Measurements from ENCODE around the gene EPB41L5. TPM values are rescaled to one million over a fixed set of nuclear protein-coding genes. Genes with fewer than 3 reads are reported as not detected.

Gene EPB41L5
- total and polyA plus RNA-seq, 9 of the 15 experiments (the other 6 are each of a cell fraction or from before 2014, with no cell fraction given): 2.3 to 14.1 (median 8.2) TPM

DNA sequence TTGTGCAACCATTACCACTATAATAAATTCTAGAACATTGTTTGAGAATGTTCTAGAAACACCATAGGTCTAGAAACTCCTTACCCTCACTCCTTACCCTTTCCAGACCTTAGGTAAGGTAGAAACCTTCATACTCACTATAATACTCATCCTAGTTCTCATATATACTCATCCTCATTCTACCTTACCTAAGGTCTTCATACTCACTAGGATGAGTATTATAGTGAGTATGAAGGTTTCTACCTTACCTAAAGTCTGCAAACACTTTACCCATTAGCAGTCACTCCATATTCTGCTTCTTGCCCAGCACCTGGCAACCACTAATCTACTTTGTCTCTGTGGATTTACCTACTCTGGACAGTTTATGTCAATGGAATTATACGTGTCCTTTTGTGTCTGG, 135.4 kb downstream of the EPB41L5 start:
- no peaks in the 10 kb centered on the region for H3K36me3 ChIP-seq (ENCODE audit: control insufficient read depth, insufficient read depth, low read length)
- no peaks in the 10 kb centered on the region for H3K9me3 ChIP-seq (replicated peaks; ENCODE audit: control insufficient read depth, insufficient read depth, low read depth, low read length)
- ChIA-PET POLR2A (no interaction called here), CTCF (ENCODE audit: low intra/inter-chr PET ratio) (no interaction called here)
- ATAC-seq (no peak), DNase-seq (ENCODE audit: extremely low read depth in 1 of 4, low spot score in 3 of 4) (no peak), FAIRE-seq (no peak)
- TF ChIP-seq FUS (optimal IDR thresholded peaks at IDR 0.05; ENCODE audit: low read depth, low read length) (no peak), CEBPG (CRISPR knock-in tag; IDR thresholded peaks at IDR 0.05) (no peak), CEBPG (tag; conservative IDR thresholded peaks at IDR 0.05 in 1 of 2, IDR thresholded peaks at IDR 0.05 in 1 of 2) (no peak), ZNF274 (IDR thresholded peaks at IDR 0.05; ENCODE audit: borderline replicate concordance, low read depth, low read length) (no peak), FOXK2 (conservative IDR thresholded peaks at IDR 0.05 in 1 of 2, IDR thresholded peaks at IDR 0.05 in 1 of 2; ENCODE audit: low read depth in 2 of 2) (no peak), KLF13 (tag; IDR thresholded peaks at IDR 0.05; ENCODE audit: borderline replicate concordance, low read depth) (no peak), BRD4 (IDR thresholded peaks at IDR 0.05) (no peak), TCF3 (CRISPR knock-in tag; IDR thresholded peaks at IDR 0.05) (no peak), HLTF (IDR thresholded peaks at IDR 0.05) (no peak), ZNF589 (CRISPR knock-in tag; IDR thresholded peaks at IDR 0.05; ENCODE audit: low read depth) (no peak), ZNF699 (CRISPR knock-in tag; IDR thresholded peaks at IDR 0.05; ENCODE audit: insufficient replicate concordance) (no peak), RBM17 (IDR thresholded peaks at IDR 0.05; ENCODE audit: borderline replicate concordance, low read depth, low read length) (no peak)
- TF ChIP-seq, protein P1, sequence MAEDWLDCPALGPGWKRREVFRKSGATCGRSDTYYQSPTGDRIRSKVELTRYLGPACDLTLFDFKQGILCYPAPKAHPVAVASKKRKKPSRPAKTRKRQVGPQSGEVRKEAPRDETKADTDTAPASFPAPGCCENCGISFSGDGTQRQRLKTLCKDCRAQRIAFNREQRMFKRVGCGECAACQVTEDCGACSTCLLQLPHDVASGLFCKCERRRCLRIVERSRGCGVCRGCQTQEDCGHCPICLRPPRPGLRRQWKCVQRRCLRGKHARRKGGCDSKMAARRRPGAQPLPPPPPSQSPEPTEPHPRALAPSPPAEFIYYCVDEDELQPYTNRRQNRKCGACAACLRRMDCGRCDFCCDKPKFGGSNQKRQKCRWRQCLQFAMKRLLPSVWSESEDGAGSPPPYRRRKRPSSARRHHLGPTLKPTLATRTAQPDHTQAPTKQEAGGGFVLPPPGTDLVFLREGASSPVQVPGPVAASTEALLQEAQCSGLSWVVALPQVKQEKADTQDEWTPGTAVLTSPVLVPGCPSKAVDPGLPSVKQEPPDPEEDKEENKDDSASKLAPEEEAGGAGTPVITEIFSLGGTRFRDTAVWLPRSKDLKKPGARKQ (CRISPR knock-in tag; IDR thresholded peaks at IDR 0.05): no peak
- TF ChIP-seq, protein P2, sequence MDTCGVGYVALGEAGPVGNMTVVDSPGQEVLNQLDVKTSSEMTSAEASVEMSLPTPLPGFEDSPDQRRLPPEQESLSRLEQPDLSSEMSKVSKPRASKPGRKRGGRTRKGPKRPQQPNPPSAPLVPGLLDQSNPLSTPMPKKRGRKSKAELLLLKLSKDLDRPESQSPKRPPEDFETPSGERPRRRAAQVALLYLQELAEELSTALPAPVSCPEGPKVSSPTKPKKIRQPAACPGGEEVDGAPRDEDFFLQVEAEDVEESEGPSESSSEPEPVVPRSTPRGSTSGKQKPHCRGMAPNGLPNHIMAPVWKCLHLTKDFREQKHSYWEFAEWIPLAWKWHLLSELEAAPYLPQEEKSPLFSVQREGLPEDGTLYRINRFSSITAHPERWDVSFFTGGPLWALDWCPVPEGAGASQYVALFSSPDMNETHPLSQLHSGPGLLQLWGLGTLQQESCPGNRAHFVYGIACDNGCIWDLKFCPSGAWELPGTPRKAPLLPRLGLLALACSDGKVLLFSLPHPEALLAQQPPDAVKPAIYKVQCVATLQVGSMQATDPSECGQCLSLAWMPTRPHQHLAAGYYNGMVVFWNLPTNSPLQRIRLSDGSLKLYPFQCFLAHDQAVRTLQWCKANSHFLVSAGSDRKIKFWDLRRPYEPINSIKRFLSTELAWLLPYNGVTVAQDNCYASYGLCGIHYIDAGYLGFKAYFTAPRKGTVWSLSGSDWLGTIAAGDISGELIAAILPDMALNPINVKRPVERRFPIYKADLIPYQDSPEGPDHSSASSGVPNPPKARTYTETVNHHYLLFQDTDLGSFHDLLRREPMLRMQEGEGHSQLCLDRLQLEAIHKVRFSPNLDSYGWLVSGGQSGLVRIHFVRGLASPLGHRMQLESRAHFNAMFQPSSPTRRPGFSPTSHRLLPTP (IDR thresholded peaks at IDR 0.05; ENCODE audit: borderline replicate concordance, extremely low read depth, insufficient read length): no peak
- TF ChIP-seq, protein P3, sequence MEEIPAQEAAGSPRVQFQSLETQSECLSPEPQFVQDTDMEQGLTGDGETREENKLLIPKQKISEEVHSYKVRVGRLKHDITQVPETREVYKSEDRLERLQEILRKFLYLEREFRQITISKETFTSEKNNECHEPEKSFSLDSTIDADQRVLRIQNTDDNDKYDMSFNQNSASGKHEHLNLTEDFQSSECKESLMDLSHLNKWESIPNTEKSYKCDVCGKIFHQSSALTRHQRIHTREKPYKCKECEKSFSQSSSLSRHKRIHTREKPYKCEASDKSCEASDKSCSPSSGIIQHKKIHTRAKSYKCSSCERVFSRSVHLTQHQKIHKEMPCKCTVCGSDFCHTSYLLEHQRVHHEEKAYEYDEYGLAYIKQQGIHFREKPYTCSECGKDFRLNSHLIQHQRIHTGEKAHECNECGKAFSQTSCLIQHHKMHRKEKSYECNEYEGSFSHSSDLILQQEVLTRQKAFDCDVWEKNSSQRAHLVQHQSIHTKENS (CRISPR knock-in tag; IDR thresholded peaks at IDR 0.05): no peak
- no peaks in the 10 kb centered on the region for H4K20me1 ChIP-seq (replicated peaks; ENCODE audit: control insufficient read depth, insufficient read depth, low read length)
- 27% methylated on average over 1 of the region's 1 CpG for WGBS (ENCODE audit: insufficient coverage, low coverage, missing lambda C conversion rate)
- intact Hi-C loops (cut with micrococcal nuclease) (no loop called here), in situ Hi-C loops (cut with MboI) (no loop called here)
- no TSS peak for BruUV-seq (replicated peaks)
- H3K4me1 ChIP-seq (replicated peaks in 1 of 2; ENCODE audit: control insufficient read depth in 2 of 2, insufficient read depth in 2 of 2, low read length in 2 of 2): no peaks in the 10 kb centered on the region
- H3K4me3 ChIP-seq: no peak overlapping the region
- no peaks in the 10 kb centered on the region for H3K27me3 ChIP-seq (ENCODE audit: control insufficient read depth in 2 of 2, insufficient read depth in 2 of 2, low read length in 2 of 2)
- no peaks in the 10 kb centered on the region for H3K9me1 ChIP-seq (ENCODE audit: control insufficient read depth, insufficient read depth, low read length)
- H3K79me2 ChIP-seq (ENCODE audit: control insufficient read depth, insufficient read depth, low read length): no peaks in the 10 kb centered on the region
- no peak overlapping the region for H3K9ac ChIP-seq (ENCODE audit: insufficient read depth in 1 of 2, low read depth in 2 of 2, low read length in 2 of 2)
- no peak overlapping the region for H3K27ac ChIP-seq (ENCODE audit: extremely low read depth, low read depth, low read length)
- no peak overlapping the region for H2AFZ ChIP-seq (ENCODE audit: low read depth, low read length)
- no peak overlapping the region for H3K4me2 ChIP-seq (ENCODE audit: insufficient read depth, low read length)
